GM21723 (cell line): ENCODE results near the gene CDK10.
A peak's percentile ranks its signal among the peaks of the same experiment; 100 is the strongest.
"Not testable (repeated sequence)": the region's sequence is repeated elsewhere in the genome, so short reads cannot be mapped to it uniquely, and the experiment has no call there.

Experiments
- ATAC-seq: cut with Tn5 transposase; IDR thresholded peaks from one replicate; pipeline ENCODE4 v1.9.1; 2021; ENCODE audit warnings: mild to moderate bottlenecking, moderate library complexity; ENCODE audit not compliant: unreplicated experiment

Gene CDK10

GRCh38 chr16:89695086-89695874 lies 8.8 kb downstream of the CDK10 start:
- ATAC-seq, result no peak

GRCh38 chr16:89695875-89696669 lies 9.6 kb downstream of the CDK10 start:
- ATAC-seq, result no peak

- no peak for ATAC-seq
These were observed 10.2 kb downstream of the CDK10 start for GRCh38 chr16:89696670-89697128.

DNA sequence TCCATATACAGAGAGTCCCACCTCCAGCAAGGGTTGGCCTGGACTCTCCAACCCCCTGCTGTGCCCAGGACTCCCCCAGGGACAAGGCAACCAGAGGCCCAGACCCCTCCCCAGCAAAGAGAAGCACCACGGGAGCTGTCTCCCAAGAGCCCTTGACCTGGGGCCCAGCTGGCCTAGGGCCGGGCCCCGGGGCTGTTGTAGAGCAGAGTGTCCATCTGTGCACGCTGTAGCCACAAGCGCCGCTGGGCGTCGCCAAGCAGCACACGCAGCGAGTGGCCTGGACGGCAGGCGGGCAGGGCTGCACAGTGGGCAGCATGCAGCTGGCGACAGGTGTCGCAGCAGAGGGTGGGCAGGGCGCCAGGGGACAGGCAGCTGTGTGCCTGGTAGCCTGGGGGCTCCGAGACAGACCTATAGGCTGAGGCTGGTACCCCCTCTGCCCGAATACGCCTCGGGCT lies 10.7 kb downstream of the CDK10 start:
- no peak for ATAC-seq

DNA sequence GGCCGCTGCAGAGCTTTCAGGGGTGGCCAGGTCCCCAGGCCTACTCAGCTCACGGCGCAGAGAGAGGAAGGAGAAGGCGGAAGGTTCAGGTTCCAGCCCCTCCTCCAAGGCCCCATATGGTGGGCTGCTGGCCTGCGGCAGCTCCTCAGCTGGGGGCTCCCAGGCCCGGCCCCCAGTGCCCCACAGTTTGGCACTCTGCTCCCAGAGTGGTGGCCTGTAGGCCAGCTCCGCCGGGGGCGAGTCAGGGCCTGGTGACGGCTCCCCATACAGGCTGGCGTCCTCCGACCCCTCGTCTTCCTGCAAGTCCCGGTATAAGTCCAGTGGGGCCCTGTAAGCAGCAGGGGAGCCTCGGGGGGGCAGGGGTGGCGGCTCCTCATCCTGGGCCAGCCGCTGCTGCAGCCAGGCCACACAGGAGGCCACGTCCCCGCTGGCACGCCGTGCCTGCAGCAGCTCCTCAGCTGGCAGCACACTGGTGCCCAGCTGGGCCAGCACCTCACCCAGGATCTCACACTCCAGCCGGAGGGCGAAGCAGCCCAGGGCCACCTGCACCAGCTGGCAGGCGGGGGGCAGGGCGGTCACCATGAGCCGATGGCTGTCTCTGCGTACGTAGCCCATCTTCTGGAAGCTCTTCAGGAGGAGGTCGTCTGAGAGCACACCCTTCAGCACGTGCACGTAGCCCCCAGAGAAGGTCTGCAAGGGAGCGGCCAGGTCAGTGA lies 11.3 kb downstream of the CDK10 start:
- no peak for ATAC-seq

DNA sequence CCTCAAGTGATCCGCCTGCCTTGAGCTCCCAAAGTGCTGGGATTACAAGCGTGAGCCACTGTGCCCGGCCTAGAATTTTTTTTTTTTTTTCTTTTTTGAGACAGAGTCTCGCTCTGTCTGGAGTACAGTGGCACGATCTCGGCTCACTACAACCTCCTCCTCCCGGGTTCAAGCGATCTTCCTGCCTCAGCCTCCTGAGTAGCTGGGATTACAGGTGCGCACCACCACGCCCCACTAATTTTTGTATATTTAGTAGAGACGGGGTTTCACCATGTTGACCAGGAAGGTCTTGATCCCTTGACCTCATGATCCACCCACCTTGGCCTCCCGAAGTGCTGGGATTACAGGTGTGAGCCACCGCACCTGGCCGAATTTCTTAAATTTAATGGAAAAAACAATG lies 12.2 kb downstream of the CDK10 start:
- ATAC-seq, result not testable (repeated sequence)

GRCh38 chr16:89699629-89700099 lies 13.2 kb downstream of the CDK10 start:
- ATAC-seq, result not testable (repeated sequence)

GRCh38 chr16:89700100-89700648 lies 13.7 kb downstream of the CDK10 start:
- peak; percentile 43 for ATAC-seq

GRCh38 chr16:89700649-89701424 lies 14.3 kb downstream of the CDK10 start:
- ATAC-seq, result no peak

GRCh38 chr16:89701425-89702406 lies 15.2 kb downstream of the CDK10 start, which contains the start of gene SPATA2L:
Gene SPATA2L (minus strand): TSS chr16:89701705. CDS start chr16:89701232, 473 bp downstream.
- peak; percentile 67 for ATAC-seq

- no peak for ATAC-seq
These were observed 17.8 kb downstream of the CDK10 start for GRCh38 chr16:89704281-89704680.

GRCh38 chr16:89705006-89705405 lies 18.5 kb downstream of the CDK10 start:
- ATAC-seq, result no peak

- ATAC-seq, result no peak
These were observed 20.2 kb downstream of the CDK10 start for GRCh38 chr16:89706518-89707260.

DNA sequence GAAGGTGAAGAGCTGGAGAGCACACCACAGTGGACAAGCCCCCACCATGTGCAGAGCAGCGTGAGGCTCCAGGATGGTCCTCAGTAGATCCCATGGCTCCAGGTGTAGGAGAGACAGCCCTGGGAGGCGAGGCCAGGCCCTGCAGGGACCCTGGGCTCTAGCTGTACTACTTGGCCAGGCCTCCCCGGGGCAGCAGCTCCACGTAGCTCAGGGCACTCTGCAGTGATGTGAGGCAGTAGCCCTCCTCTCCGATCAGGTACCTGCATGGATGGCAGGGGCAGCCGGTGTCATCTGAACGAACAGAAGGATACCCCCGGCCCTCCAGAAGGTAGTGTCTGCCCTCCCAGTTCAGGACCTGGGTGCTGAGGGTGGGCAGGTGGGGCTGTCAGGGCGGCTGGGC lies 21.2 kb downstream of the CDK10 start:
- no peak for ATAC-seq

GRCh38 chr16:89708481-89708931 lies 22.0 kb downstream of the CDK10 start:
- ATAC-seq, result no peak

DNA sequence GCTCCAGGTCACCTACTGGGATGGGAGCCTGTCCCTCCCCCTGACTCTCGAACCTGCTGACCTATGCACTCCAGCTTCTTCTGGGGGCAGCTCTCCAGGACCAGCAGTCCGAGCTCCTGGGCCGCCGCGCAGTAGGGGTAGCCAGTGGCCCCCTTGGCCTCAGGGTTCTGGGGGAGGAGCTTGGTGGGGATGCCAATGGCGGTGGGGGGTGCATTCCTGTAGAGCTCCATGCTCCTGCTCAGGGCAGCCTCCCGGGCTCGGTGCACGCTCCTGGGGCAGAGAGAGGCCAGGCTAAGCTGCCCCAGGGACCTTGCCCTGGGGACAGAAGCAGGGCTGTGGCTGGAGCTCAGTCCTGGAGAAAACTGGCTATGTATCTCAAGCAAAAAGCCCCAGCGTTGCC lies 22.7 kb downstream of the CDK10 start:
- no peak for ATAC-seq

- no peak for ATAC-seq
These were observed 23.4 kb downstream of the CDK10 start for GRCh38 chr16:89709716-89710432.
